ENCODE data around the gene MRPL4.

DNA sequence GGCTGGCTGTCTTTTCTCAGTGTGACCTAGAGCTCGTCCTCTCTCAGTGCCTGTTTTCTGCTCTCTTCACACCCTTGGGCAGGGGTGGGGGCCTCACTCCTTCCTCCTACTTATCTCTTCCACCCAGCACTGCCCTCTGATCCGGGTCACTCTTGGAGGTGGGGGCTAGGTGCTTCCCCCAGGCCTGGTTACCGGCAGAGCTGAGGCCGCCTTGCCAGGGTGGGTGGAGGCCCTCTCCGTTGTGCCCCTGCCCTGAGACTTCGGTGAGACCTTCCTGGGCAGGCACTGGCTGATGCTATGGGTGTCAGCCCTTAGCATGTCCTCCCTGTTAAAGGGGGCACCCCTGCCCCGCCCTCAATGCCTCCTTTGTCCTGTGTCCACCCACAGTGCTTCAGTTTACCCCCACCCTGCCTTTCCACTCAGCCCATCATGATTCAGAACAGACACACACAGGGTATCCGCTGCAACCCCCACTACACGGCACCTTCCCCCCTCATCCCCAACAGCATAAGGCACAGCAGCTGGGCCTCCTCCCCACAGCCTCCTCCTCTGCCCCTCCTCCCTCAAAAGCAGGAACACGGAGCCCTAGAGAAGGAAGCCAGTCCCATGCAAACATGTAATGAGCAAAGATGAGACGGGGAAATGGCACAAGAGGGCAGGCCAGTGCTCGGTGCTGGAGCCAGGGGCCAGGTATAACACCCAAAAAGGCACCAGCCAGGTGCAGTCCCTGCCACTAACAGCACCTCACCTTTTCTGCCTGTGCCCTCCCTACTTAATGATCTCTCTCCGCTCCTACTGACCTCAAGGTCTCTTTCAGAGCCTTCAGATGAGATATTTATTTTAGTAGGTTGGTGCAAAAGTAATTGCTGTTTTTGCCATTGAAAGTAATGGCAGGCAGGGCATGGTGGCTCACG is 47.8 kb downstream of the MRPL4 start:
- TF ChIP-seq, protein P1, sequence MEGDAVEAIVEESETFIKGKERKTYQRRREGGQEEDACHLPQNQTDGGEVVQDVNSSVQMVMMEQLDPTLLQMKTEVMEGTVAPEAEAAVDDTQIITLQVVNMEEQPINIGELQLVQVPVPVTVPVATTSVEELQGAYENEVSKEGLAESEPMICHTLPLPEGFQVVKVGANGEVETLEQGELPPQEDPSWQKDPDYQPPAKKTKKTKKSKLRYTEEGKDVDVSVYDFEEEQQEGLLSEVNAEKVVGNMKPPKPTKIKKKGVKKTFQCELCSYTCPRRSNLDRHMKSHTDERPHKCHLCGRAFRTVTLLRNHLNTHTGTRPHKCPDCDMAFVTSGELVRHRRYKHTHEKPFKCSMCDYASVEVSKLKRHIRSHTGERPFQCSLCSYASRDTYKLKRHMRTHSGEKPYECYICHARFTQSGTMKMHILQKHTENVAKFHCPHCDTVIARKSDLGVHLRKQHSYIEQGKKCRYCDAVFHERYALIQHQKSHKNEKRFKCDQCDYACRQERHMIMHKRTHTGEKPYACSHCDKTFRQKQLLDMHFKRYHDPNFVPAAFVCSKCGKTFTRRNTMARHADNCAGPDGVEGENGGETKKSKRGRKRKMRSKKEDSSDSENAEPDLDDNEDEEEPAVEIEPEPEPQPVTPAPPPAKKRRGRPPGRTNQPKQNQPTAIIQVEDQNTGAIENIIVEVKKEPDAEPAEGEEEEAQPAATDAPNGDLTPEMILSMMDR (IDR thresholded peaks at IDR 0.05): no peak
- no peak for TF ChIP-seq POLR2A (IDR thresholded peaks at IDR 0.05)
